ENCODE results near the gene ADAMTS18. TPM values are rescaled to one million over a fixed set of nuclear protein-coding genes. Genes with fewer than 3 reads are reported as not detected.

Gene ADAMTS18
- total RNA-seq, 4 donors from 2014 or later, result 0.10 to 0.42 (median 0.16) TPM; not detected in 1

DNA sequence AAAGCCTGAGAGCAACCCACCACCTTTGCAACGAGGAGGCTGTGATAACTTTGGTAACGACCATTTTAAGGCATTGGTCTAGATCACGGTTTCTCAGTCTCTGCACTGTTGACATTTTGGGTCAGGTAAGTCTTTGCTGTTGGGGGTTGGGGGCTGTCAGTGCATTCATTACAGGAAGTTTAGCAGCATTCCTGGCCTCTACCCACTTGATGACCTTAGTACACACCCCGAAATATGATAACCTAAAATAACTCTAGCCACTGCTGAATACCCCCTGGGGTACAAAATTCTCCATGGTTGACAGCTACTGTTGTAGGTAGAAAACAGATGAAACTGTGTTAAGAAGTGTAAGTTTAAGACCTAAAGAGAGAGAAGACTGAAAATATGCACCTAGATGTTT is 36.3 kb downstream of the ADAMTS18 start:
- Histone ChIP-seq H3K27ac (no peak overlapping the region), H3K9me3 (no peaks in the 10 kb centered on the region), H3K4me3 (no peak overlapping the region), H3K4me1 (no peaks in the 10 kb centered on the region), H3K36me3 (no peaks in the 10 kb centered on the region), H3K27me3 (no peaks in the 10 kb centered on the region)
- 71% methylated on average over 4 of the region's 4 CpGs for WGBS
- no peak for DNase-seq (ENCODE audit: low spot score in 2 of 2)
- TF ChIP-seq, protein P1, sequence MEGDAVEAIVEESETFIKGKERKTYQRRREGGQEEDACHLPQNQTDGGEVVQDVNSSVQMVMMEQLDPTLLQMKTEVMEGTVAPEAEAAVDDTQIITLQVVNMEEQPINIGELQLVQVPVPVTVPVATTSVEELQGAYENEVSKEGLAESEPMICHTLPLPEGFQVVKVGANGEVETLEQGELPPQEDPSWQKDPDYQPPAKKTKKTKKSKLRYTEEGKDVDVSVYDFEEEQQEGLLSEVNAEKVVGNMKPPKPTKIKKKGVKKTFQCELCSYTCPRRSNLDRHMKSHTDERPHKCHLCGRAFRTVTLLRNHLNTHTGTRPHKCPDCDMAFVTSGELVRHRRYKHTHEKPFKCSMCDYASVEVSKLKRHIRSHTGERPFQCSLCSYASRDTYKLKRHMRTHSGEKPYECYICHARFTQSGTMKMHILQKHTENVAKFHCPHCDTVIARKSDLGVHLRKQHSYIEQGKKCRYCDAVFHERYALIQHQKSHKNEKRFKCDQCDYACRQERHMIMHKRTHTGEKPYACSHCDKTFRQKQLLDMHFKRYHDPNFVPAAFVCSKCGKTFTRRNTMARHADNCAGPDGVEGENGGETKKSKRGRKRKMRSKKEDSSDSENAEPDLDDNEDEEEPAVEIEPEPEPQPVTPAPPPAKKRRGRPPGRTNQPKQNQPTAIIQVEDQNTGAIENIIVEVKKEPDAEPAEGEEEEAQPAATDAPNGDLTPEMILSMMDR (IDR thresholded peaks at IDR 0.05), result no peak
- TF ChIP-seq POLR2A (IDR thresholded peaks at IDR 0.05) (no peak), EP300 (IDR thresholded peaks at IDR 0.05) (no peak), POLR2AphosphoS5 (IDR thresholded peaks at IDR 0.05) (no peak)

DNA sequence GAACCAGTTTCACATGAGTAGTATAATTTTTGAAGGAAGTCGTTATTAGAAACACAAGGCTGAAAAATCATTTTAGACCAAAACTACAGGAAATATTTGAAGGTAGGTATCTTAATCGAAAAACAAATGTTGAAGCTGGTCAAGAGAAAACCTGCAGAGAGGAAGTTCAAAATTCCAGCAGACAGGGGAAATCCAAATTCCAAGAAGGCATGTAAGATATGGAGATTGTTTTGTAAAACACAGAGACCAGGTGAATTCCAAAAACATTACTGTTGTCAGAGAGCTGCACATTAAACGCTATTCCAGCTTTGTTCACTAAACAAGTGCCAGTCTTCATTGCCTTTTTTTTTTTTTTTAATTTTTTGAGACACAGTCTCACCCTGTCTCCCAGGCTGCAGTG is 38.4 kb downstream of the ADAMTS18 start:
- 24% methylated on average over 3 of the region's 3 CpGs for WGBS
- DNase-seq (ENCODE audit: low spot score in 2 of 2), result no peak

DNA sequence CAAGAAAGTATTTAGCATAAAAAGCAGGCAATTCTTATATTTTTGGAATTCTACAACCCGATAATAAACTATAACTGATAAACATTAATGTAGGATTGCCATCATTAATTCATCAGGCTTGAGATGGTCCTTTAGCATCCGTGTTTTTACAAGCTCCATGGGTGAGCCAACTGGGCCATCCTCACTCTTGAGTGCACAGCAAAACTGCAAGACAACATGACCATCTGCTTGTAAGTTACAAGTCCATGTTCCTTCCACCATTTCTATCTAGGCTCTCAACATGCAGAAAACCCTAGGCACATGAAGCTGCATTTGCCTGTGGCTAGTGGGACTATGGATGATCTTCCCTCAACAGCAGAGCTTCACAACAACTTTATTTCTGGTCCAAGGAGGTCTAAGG is 40.1 kb downstream of the ADAMTS18 start:
- 97% methylated on average over 2 of the region's 2 CpGs for WGBS
- TF ChIP-seq POLR2AphosphoS5 (IDR thresholded peaks at IDR 0.05) (no peak), EP300 (IDR thresholded peaks at IDR 0.05) (no peak), POLR2A (IDR thresholded peaks at IDR 0.05) (no peak)
- TF ChIP-seq, protein P1 (IDR thresholded peaks at IDR 0.05), result no peak
- no peaks in the 10 kb centered on the region for H3K27me3 ChIP-seq
- H3K4me3 ChIP-seq, result no peak overlapping the region
- H3K36me3 ChIP-seq, result no peaks in the 10 kb centered on the region
- no peak overlapping the region for H3K27ac ChIP-seq
- no peak for DNase-seq (ENCODE audit: low spot score in 2 of 2)
- H3K4me1 ChIP-seq, result no peaks in the 10 kb centered on the region
- no peaks in the 10 kb centered on the region for H3K9me3 ChIP-seq

More for the DNA sequence above, 38.4 kb downstream of the ADAMTS18 start:
- H3K27ac ChIP-seq, result no peak overlapping the region
- no peaks in the 10 kb centered on the region for H3K36me3 ChIP-seq
- no peaks in the 10 kb centered on the region for H3K9me3 ChIP-seq
- no peaks in the 10 kb centered on the region for H3K27me3 ChIP-seq
- no peak overlapping the region for H3K4me3 ChIP-seq
- TF ChIP-seq EP300 (IDR thresholded peaks at IDR 0.05), result no peak
- no peak for TF ChIP-seq POLR2AphosphoS5 (IDR thresholded peaks at IDR 0.05)
- TF ChIP-seq, protein P1 (IDR thresholded peaks at IDR 0.05), result no peak
- no peak for TF ChIP-seq POLR2A (IDR thresholded peaks at IDR 0.05)
- H3K4me1 ChIP-seq, result no peaks in the 10 kb centered on the region

DNA sequence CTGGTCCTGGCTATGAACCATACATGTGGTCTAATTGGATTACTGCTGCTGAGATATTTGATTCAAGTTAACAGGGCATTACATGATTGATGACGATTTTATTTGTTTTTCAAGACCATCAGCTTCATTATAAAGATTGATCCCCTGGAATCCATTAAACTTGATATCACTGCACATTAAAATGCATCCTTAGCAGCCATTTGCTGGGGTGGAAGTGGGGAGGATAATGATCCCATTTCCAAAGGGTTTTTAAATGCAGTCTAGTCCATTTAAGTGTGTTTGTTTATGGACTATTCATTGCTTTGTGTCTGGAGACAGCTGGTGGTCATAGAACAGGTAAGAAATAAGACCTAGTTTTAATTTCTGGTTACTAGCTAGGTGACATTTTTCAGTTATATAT is 40.9 kb downstream of the ADAMTS18 start:
- DNase-seq (ENCODE audit: low spot score in 2 of 2), result no peak
- Histone ChIP-seq H3K36me3 (no peaks in the 10 kb centered on the region), H3K4me1 (no peaks in the 10 kb centered on the region), H3K27ac (no peak overlapping the region), H3K27me3 (no peaks in the 10 kb centered on the region), H3K9me3 (no peaks in the 10 kb centered on the region), H3K4me3 (no peak overlapping the region)
- TF ChIP-seq EP300 (IDR thresholded peaks at IDR 0.05) (no peak), POLR2AphosphoS5 (IDR thresholded peaks at IDR 0.05) (no peak), POLR2A (IDR thresholded peaks at IDR 0.05) (no peak)
- TF ChIP-seq, protein P1 (IDR thresholded peaks at IDR 0.05), result no peak
- WGBS, result 69% methylated on average over 1 of the region's 1 CpG

DNA sequence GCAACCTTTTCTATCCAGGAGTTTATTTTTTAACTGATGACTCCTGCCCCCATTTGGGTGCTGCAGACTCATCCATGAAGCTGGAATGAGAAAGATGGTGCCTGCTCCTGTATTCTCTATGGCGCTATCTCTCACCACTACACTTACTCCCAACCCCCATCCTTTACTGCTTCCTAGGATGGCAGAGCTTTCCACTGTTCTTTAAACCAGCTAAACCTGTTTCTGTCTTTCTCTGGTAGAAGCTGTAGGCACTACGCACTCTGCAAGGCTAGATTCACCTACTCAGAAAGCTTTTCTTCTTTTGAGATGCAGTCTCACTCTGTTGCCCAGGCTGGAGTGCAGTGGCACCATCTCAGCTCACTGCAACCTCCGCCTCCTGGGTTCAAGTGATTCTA is 47.0 kb downstream of the ADAMTS18 start:
- DNase-seq (ENCODE audit: low spot score in 2 of 2), result no peak
- TF ChIP-seq POLR2A (IDR thresholded peaks at IDR 0.05), result no peak
- no peak for TF ChIP-seq POLR2AphosphoS5 (IDR thresholded peaks at IDR 0.05)
- WGBS, result 57% methylated on average over 3 of the region's 3 CpGs
- Histone ChIP-seq H3K27ac (no peak overlapping the region), H3K4me3 (no peak overlapping the region), H3K36me3 (no peaks in the 10 kb centered on the region), H3K4me1 (no peaks in the 10 kb centered on the region), H3K27me3 (no peaks in the 10 kb centered on the region), H3K9me3 (no peaks in the 10 kb centered on the region)

All from suprapubic skin (tissue), 4 donors.